Measurements from ENCODE around the gene UNC45B.
"Not testable (repeated sequence)": the region's sequence is repeated elsewhere in the genome, so short reads cannot be mapped to it uniquely, and the experiment has no call there.

The UNC45B gene

GRCh38 chr17:35147375-35147905 is at the start of gene UNC45B:
UNC45B (plus strand) TSS chr17:35147817; CDS start chr17:35148264, 447 bp downstream.
- DNase-seq: no peak

GRCh38 chr17:35099908-35100307 is 47.7 kb upstream of the UNC45B start:
- DNase-seq: no peak

- no peak for DNase-seq
Observed at GRCh38 chr17:35101036-35101435, 46.6 kb upstream of the UNC45B start.

GRCh38 chr17:35101725-35102124 is 45.9 kb upstream of the UNC45B start:
- no peak for DNase-seq

GRCh38 chr17:35103271-35103670 is 44.3 kb upstream of the UNC45B start:
- no peak for DNase-seq

- DNase-seq: no peak
Observed at GRCh38 chr17:35104844-35105450, 42.7 kb upstream of the UNC45B start.

- DNase-seq: not testable (repeated sequence)
Observed at GRCh38 chr17:35110791-35111190, 36.8 kb upstream of the UNC45B start.

GRCh38 chr17:35116845-35117244 is 30.8 kb upstream of the UNC45B start:
- no peak for DNase-seq

- peak; percentile 46 for DNase-seq
Observed at GRCh38 chr17:35117984-35118383, 29.6 kb upstream of the UNC45B start.

- DNase-seq: peak; percentile 89
Observed at GRCh38 chr17:35119370-35120165, 28.0 kb upstream of the UNC45B start, which contains the start of gene RAD51D. RAD51D (minus strand) TSS chr17:35119860; CDS start chr17:35119613, 247 bp downstream.

GRCh38 chr17:35121315-35121714 is 26.3 kb upstream of the UNC45B start, which contains the start of gene FNDC8:
FNDC8 (plus strand) TSS chr17:35121615; CDS start chr17:35121694, 79 bp downstream.
- no peak for DNase-seq

GRCh38 chr17:35127751-35128514 is 19.7 kb upstream of the UNC45B start:
- no peak for DNase-seq

- DNase-seq: no peak
Observed at GRCh38 chr17:35129154-35129972, 18.3 kb upstream of the UNC45B start.

GRCh38 chr17:35129973-35130351 is 17.7 kb upstream of the UNC45B start:
- no peak for DNase-seq

- no peak for DNase-seq
Observed at GRCh38 chr17:35130392-35130791, 17.2 kb upstream of the UNC45B start.

- no peak for DNase-seq
Observed at GRCh38 chr17:35132099-35132498, 15.5 kb upstream of the UNC45B start.

- no peak for DNase-seq
Observed at GRCh38 chr17:35132816-35133550, 14.6 kb upstream of the UNC45B start.

- DNase-seq: no peak
Observed at GRCh38 chr17:35135322-35135721, 12.3 kb upstream of the UNC45B start.

- no peak for DNase-seq
Observed at GRCh38 chr17:35138218-35138617, 9.4 kb upstream of the UNC45B start.

GRCh38 chr17:35141681-35142466 is 5.7 kb upstream of the UNC45B start, which contains the start of gene NLE1:
NLE1 (minus strand) TSS chr17:35142303; CDS start chr17:35142275, 28 bp downstream.
- DNase-seq: peak; percentile 81

- DNase-seq: no peak
Observed at GRCh38 chr17:35142467-35142796, 5.2 kb upstream of the UNC45B start.
